Caco-2 (cell line): ENCODE results near the gene DIAPH1. TPM values are rescaled to one million over a fixed set of nuclear protein-coding genes. Genes with fewer than 3 reads are reported as not detected.

ENCODE experiments used
- BruUV-seq: library from RNA; stranded (reverse); fragments of 400-500 nt; replicated peaks from 2 replicates; lab custom pipeline; 2021; lab: Mats Ljungman, UMichigan
- CTCF ChIA-PET: fragments of 300-600 bp; sonication (Branson Sonifier 250); formaldehyde crosslinking; loops from one replicate; lab custom pipeline; 2022; ENCODE audit warnings: antibody characterized with exemption; lab: Charles Lee
- POLR2A ChIA-PET: fragments of 300-600 bp; sonication (Branson Sonifier 250); formaldehyde crosslinking; loops from one replicate; lab custom pipeline; 2022; ENCODE audit warnings: antibody characterized with exemption; lab: Charles Lee
- DNase-seq, 2 experiments: peaks; one replicate each; pipeline versions ENCODE4 v3.0.0 to v3.0.0-alpha.2; 2020 to 2022
- H3K27me3 ChIP-seq: replicated peaks from 2 replicates; pipeline ENCODE4 v1.6.0; 2011; ENCODE audit warnings: low read length; ENCODE audit not compliant: control insufficient read depth, insufficient read depth
- H3K36me3 ChIP-seq: 2 replicates; pipeline ENCODE4 v1.5.1; 2011; ENCODE audit warnings: low read length; ENCODE audit not compliant: control insufficient read depth, insufficient read depth
- H3K4me1 ChIP-seq: fragments of 250-450 bp; sonication (Bioruptor Pico); 2 replicates; pipeline ENCODE4 v1.5.1; 2020; ENCODE audit warnings: mild to moderate bottlenecking
- H3K4me3 ChIP-seq: 2 replicates; pipeline ENCODE4 v1.5.1; 2011; ENCODE audit warnings: low read depth, mild to moderate bottlenecking, control low read depth, low read length
- H3K9me3 ChIP-seq: fragments of 250-450 bp; sonication (Bioruptor Pico); 2 replicates; pipeline ENCODE4 v1.5.1; 2020; ENCODE audit warnings: mild to moderate bottlenecking, moderate library complexity
- H3K27ac Mint-ChIP-seq: one replicate; pipeline ENCODE4 v1.8.0; 2022; ENCODE audit warnings: mixed read lengths; ENCODE audit not compliant: unreplicated experiment
- H3K27me3 Mint-ChIP-seq: one replicate; pipeline ENCODE4 v1.8.0; 2022; ENCODE audit warnings: mixed read lengths; ENCODE audit not compliant: insufficient read depth, unreplicated experiment
- H3K36me3 Mint-ChIP-seq: one replicate; pipeline ENCODE4 v1.8.0; 2022; ENCODE audit warnings: mild to moderate bottlenecking, mixed read lengths; ENCODE audit not compliant: insufficient read depth, unreplicated experiment
- H3K4me1 Mint-ChIP-seq: one replicate; pipeline ENCODE4 v1.8.0; 2022; ENCODE audit warnings: low read depth, mixed read lengths; ENCODE audit not compliant: unreplicated experiment
- H3K4me3 Mint-ChIP-seq: one replicate; pipeline ENCODE4 v1.8.0; 2022; ENCODE audit warnings: mild to moderate bottlenecking, moderate library complexity, mixed read lengths; ENCODE audit not compliant: unreplicated experiment
- H3K9me3 Mint-ChIP-seq: one replicate; pipeline ENCODE4 v1.8.0; 2022; ENCODE audit warnings: mixed read lengths; ENCODE audit not compliant: unreplicated experiment
- CTCF ChIP-seq, 2 experiments: fragments of 200-600 bp in 1 of 2; IDR thresholded peaks; 1 replicate in 1 of 2; 2 replicates in 1 of 2; pipeline versions ENCODE4 v1.5.1 to v1.8.0; 2011 to 2022; ENCODE audit warnings: antibody characterized with exemption in 1 of 2, control low read depth in 1 of 2, inconsistent platforms in 1 of 2, low read depth in 1 of 2, low read length in 1 of 2, mild to moderate bottlenecking in 1 of 2, moderate library complexity in 1 of 2; ENCODE audit not compliant: insufficient read depth in 1 of 2, severe bottlenecking in 1 of 2, unreplicated experiment in 1 of 2
- intact Hi-C: fragments of 100-400 bp; cut with micrococcal nuclease; formaldehyde crosslinking; loops from one replicate; pipeline ENCODE4 v1.10.0; 2022; ENCODE audit not compliant: unreplicated experiment
- total RNA-seq: library from RNA; stranded (reverse); gene quantifications from 2 replicates; pipeline ENCODE4 v1.2.3, GENCODE V29; 2022

Gene DIAPH1
- total RNA-seq, 1 experiment from 2014 or later, result 161 TPM

- no peak for TF ChIP-seq CTCF (IDR thresholded peaks at IDR 0.05; ENCODE audit: insufficient read depth in 1 of 2, low read depth in 1 of 2, low read length in 1 of 2, severe bottlenecking in 1 of 2, unreplicated experiment in 1 of 2)
- Mint-ChIP-seq H3K4me3 (no peak overlapping the region), H3K4me1 (peaks cover 21% of the 10 kb centered on the region), H3K27ac (peak overlapping the region; percentile 54), H3K36me3 (peaks cover 82% of the 10 kb centered on the region), H3K9me3 (no peaks in the 10 kb centered on the region), H3K27me3 (no peaks in the 10 kb centered on the region)
- intact Hi-C loops, result no loop called here
- ChIA-PET POLR2A (no interaction called here), CTCF (interaction anchor here (0.7 kb wide), 2 partner anchors 11 to 30 kb away, joined by 3 read pairs; no protein-coding TSS in a partner anchor)
- no peaks in the 10 kb centered on the region for H3K27me3 ChIP-seq
- peaks cover 2% of the 10 kb centered on the region; the same call in 1 of the 2 replicates for H3K4me1 ChIP-seq
- peaks cover 1% of the 10 kb centered on the region; the same call in 1 of the 2 replicates for H3K36me3 ChIP-seq
- no peak overlapping the region for H3K4me3 ChIP-seq
- H3K9me3 ChIP-seq, result no peaks in the 10 kb centered on the region
- DNase-seq, result no peak
- no TSS peak for BruUV-seq
Observed at GRCh38 chr5:141559461-141559860, 59.3 kb downstream of the DIAPH1 start.

- CTCF ChIA-PET, result interaction anchor here (0.7 to 1.6 kb wide), 6 partner anchors 145 to 238 kb away, joined by 3 to 7 read pairs (median 4); partner anchors contain the start of genes PCDHGA10, PCDHGB3, PCDHGB5 and TAF7
- Mint-ChIP-seq H3K4me3 (no peak overlapping the region), H3K27me3 (no peaks in the 10 kb centered on the region), H3K27ac (peak overlapping the region; percentile 81), H3K4me1 (peaks cover 16% of the 10 kb centered on the region), H3K36me3 (peaks cover 81% of the 10 kb centered on the region), H3K9me3 (no peaks in the 10 kb centered on the region)
- no TSS peak for BruUV-seq
- no peak for TF ChIP-seq CTCF (IDR thresholded peaks at IDR 0.05; ENCODE audit: insufficient read depth in 1 of 2, low read depth in 1 of 2, low read length in 1 of 2, severe bottlenecking in 1 of 2, unreplicated experiment in 1 of 2)
- no peak overlapping the region for H3K4me3 ChIP-seq
- no peaks in the 10 kb centered on the region for H3K4me1 ChIP-seq
- H3K36me3 ChIP-seq, result peaks cover 1% of the 10 kb centered on the region; the same call in 1 of the 2 replicates
- POLR2A ChIA-PET, result no interaction called here
- no peaks in the 10 kb centered on the region for H3K27me3 ChIP-seq
- no peaks in the 10 kb centered on the region for H3K9me3 ChIP-seq
- intact Hi-C loops, result loop anchor here (1.0 kb wide), 3 partner anchors 33 to 335 kb away; partner anchors contain the start of genes PCDHB14 and PCDHGB2
- DNase-seq, result no peak
Observed at GRCh38 chr5:141558150-141558549, 60.6 kb downstream of the DIAPH1 start.

- Mint-ChIP-seq H3K4me1 (peaks cover 16% of the 10 kb centered on the region), H3K36me3 (peaks cover 81% of the 10 kb centered on the region), H3K27ac (peak overlapping the region; percentile 81), H3K4me3 (no peak overlapping the region), H3K27me3 (no peaks in the 10 kb centered on the region), H3K9me3 (no peaks in the 10 kb centered on the region)
- ChIA-PET POLR2A (no interaction called here), CTCF (interaction anchor here (0.6 to 1.6 kb wide), 7 partner anchors 32 to 237 kb away, joined by 3 to 7 read pairs (median 3); partner anchors contain the start of genes PCDHGA10, PCDHGB3, PCDHGB5 and TAF7)
- Histone ChIP-seq H3K27me3 (no peaks in the 10 kb centered on the region), H3K4me3 (no peak overlapping the region), H3K9me3 (no peaks in the 10 kb centered on the region), H3K4me1 (no peaks in the 10 kb centered on the region), H3K36me3 (peaks cover 1% of the 10 kb centered on the region; the same call in 1 of the 2 replicates)
- intact Hi-C loops, result loop anchor here (1.0 kb wide), 5 partner anchors 32 to 334 kb away; partner anchors contain the start of genes PCDHB14, PCDHGB2 and PCDHGB5
- peak; percentile 67 to 81 for TF ChIP-seq CTCF (IDR thresholded peaks at IDR 0.05; ENCODE audit: insufficient read depth in 1 of 2, low read depth in 1 of 2, low read length in 1 of 2, severe bottlenecking in 1 of 2, unreplicated experiment in 1 of 2)
- no TSS peak for BruUV-seq
- DNase-seq, result peak; percentile 66 to 76
Observed at GRCh38 chr5:141557681-141558136, 61.1 kb downstream of the DIAPH1 start.
